WERI-Rb-1 (cell line): ENCODE data around the gene GSE1.

ENCODE experiments used
- DNase-seq: peaks from one replicate; pipeline ENCODE4 v3.0.0-alpha.2; 2020
- H3K27ac ChIP-seq: fragments of 250-450 bp; sonication (Bioruptor Pico); 2 replicates; pipeline ENCODE4 v1.5.1; 2020; ENCODE audit warnings: mild to moderate bottlenecking, moderate library complexity
- H3K27me3 ChIP-seq: fragments of 250-450 bp; sonication (Bioruptor Pico); 2 replicates; pipeline ENCODE4 v1.5.1; 2021; ENCODE audit warnings: mild to moderate bottlenecking, low read depth, moderate library complexity; ENCODE audit not compliant: insufficient read depth, severe bottlenecking
- H3K36me3 ChIP-seq: fragments of 250-450 bp; sonication (Bioruptor Pico); 2 replicates; pipeline ENCODE4 v1.5.1; 2020; ENCODE audit warnings: mild to moderate bottlenecking, moderate library complexity
- H3K4me3 ChIP-seq: 2 replicates; pipeline ENCODE4 v1.5.1; 2011; ENCODE audit warnings: low read depth, mild to moderate bottlenecking, control low read depth, low read length
- H3K9me3 ChIP-seq: fragments of 250-450 bp; sonication (Bioruptor Pico); 2 replicates; pipeline ENCODE4 v1.5.1; 2021; ENCODE audit warnings: mild to moderate bottlenecking, moderate library complexity; ENCODE audit not compliant: severe bottlenecking
- CTCF ChIP-seq: IDR thresholded peaks from 2 replicates; pipeline ENCODE4 v1.5.1; 2011; ENCODE audit warnings: low read depth, mild to moderate bottlenecking, control low read depth, inconsistent platforms, low read length

Gene GSE1

DNA sequence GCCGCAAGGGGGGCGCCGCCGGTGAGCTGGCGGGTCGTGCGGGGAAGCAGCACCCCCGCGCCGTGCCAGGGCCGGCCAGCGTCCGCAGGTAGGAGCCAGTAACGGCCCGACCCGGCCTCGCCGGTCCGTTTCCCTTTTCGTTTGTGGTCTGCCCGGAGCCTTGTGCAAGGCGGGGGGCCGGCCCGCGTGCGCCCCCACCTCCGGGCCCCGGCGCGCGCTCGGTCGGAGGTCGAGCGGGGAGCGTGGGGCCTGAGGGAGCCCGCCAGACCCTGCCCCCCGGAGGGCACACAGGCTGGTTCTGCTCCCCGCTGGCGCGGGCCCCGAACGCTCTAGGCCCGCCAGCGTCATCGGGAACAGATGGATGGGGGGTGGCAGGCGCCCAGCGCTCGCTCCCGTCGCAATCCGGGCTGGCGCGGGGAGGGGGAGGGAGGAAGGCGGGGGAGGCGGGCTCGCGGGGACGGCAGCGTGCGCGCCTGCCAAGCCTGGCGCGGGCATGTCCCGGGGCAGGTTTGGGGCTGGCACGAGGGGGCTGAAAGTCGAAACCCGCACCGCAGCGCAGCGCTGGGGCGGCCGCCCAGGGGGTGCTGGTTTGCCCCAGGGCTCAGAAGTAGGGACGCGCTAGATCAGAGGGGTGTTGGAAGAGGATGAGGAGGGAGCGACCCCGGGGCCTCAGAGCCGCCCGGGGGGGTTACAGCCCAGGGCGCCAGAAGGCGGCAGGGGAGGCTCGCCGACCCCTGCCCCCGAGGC lies 1.5 kb upstream of the GSE1 start:
- DNase-seq, result peak; percentile 78
- H3K36me3 ChIP-seq, result peaks cover 23% of the 10 kb centered on the region
- H3K9me3 ChIP-seq, result no peaks in the 10 kb centered on the region
- no peak for TF ChIP-seq CTCF
- H3K27me3 ChIP-seq, result no peaks in the 10 kb centered on the region
- peak overlapping the region; percentile 99 for H3K27ac ChIP-seq
- peak overlapping the region; percentile 69 for H3K4me3 ChIP-seq

DNA sequence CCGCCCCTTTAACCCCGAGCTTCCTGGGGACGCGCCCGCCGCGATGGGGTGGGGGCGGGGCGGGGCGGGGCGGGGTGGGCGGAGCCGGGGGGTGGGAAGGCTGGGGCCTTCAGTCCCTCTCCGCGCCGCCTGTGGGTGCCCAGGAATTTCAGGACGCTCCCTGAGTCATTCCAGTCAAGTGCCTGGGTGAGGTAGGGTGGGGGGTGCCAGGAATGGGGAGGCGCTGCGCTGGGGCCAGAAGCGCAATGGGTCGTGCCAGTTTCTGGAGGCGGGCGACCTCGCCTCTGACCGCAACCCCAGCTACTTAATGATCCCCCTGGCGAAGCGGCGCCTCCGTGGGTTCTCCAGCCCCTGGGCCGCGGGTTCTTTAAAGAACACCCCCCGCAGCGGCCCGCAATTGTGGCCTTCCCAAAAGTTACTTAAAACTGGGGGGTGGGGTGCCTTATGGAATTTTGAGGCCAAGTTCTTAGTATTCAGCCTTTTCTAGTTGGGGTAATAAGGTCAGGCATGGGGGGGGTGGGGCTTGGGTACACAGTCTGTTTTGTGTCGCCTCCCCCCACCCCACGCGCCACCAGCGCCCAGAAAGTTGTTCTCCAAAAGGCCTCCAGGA lies 826 bp upstream of the GSE1 start:
- Histone ChIP-seq H3K36me3 (peaks cover 30% of the 10 kb centered on the region), H3K27ac (peak overlapping the region; percentile 99), H3K9me3 (no peaks in the 10 kb centered on the region), H3K4me3 (peak overlapping the region; percentile 69), H3K27me3 (no peaks in the 10 kb centered on the region)
- TF ChIP-seq CTCF, result no peak
- DNase-seq, result peak; percentile 71

DNA sequence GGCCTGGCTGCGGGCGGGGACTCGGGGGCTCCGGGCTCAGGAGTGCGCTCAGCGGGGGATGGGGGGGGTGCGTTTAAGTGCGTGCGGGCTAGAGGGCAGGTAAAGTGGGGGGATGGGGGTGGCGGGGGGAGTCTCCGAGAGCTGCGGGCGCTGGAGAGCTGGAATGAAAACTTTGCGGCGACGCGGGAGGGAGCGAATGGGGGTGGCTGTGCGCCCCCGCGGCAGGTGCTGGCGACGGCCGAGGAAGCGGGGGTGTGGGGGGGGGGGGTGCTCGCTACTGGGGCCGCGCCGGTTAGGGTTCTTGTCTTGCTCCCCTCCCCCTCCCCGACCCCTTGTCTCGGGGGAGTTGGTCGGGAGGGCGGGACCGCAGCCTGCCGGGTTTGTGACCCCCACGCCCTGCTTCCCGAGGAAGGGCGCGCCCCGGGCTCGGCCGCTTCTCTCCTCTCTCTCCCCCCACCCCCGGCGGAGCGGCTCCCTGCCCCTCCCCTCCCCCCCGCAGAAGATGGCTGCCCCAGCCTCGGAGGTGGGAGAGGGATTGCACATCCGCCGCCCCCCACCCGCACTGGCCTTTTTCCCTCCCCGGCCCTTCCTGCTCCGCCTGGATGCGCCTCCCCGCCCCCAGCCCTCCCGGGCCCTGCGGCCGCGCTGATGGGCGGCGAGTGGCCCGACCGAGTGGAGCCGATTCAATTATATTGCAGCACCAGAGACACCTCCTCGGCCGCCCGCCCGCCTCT lies 649 bp downstream of the GSE1 start:
- Histone ChIP-seq H3K27ac (peak overlapping the region; percentile 99), H3K4me3 (peak overlapping the region; percentile 69), H3K36me3 (peaks cover 43% of the 10 kb centered on the region), H3K9me3 (no peaks in the 10 kb centered on the region), H3K27me3 (no peaks in the 10 kb centered on the region)
- DNase-seq, result peak; percentile 56
- no peak for TF ChIP-seq CTCF

DNA sequence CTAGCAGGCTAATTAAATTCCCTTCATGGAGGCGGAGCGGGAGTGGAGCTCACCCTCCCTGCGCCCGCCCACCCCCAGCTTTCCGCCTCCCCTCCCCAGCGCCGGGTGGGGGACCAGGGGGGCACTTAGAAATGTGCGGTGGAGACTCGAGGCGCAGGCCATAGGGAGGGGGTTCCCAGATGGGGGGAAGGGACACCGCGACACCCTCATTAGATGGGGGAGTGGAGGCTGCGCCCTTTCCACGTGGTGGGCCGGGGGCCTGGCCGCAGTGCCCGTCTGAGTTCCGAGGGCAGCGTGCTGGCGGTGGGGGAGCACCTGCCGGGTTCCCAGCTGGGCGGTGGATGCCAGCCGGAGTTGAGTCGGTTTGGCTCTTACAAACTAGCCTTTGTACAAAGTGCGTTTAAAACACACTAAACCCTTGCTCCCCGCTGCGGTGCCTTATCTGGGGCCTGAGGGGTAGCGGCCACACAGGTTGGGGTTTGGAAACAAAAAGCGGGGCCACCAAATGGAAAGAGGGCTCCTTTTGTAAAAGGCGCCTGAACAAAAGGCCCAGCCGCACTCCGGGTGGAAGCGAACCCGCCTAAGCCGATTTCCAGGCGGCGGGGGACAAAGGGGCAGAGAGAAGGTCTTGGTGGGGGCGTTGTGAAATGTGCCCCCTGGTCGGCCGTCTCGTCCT lies 1.4 kb downstream of the GSE1 start:
- no peak for TF ChIP-seq CTCF
- H3K27ac ChIP-seq, result peak overlapping the region; percentile 99
- peak overlapping the region; percentile 69 for H3K4me3 ChIP-seq
- H3K27me3 ChIP-seq, result no peaks in the 10 kb centered on the region
- peaks cover 43% of the 10 kb centered on the region for H3K36me3 ChIP-seq
- DNase-seq, result no peak
- H3K9me3 ChIP-seq, result no peaks in the 10 kb centered on the region

- H3K27ac ChIP-seq, result peak overlapping the region; percentile 99
- H3K36me3 ChIP-seq, result peaks cover 45% of the 10 kb centered on the region
- DNase-seq, result no peak
- TF ChIP-seq CTCF, result no peak
- peak overlapping the region; percentile 69 for H3K4me3 ChIP-seq
- H3K27me3 ChIP-seq, result no peaks in the 10 kb centered on the region
- no peaks in the 10 kb centered on the region for H3K9me3 ChIP-seq
These were observed 2.1 kb downstream of the GSE1 start for GRCh38 chr16:85615014-85615851.
